ENCODE measurements around the gene KRTAP12-3.

Gene KRTAP12-3

GRCh38 chr21:44702111-44702972, 44.6 kb downstream of the KRTAP12-3 start:
- no peak for DNase-seq (ENCODE audit: low read depth in 2 of 3, low spot score in 2 of 3)

DNA sequence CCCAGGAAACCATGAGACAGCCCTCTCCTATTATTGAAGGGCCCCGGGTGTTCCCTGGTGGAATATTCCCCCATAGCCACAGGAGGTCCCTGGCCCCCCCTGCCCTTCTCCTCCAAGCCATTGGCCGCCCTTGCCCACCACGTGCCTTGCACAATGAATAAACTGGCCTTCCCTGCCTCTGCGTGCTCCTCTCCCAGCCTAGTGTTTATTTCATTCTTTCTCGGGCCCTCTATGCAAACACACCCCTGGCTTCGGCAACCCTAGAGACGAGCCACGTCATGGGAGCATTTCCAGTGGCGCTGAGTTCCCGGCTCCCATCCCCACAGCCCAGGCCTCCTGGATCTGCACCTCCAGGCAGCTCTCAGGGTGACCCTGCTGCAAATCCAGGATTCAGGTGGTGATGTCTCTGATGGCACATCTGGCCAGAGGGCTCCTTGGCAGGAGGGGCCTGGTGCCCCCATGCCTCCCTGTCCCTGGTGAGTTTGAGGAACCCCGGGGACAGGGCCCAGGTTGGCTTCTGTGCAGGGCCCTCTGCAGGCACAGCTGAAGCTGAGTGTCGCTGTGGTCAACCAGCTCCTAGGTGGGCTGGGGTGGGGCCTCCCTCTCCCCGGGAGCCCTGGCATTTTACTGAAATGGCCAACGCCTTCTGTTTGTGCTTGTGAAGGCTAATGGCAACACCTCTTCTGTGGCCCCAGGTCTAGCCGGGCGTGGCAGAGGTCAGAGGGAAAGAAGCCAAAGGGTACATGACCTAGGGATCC, 45.4 kb downstream of the KRTAP12-3 start:
- no peak for DNase-seq (ENCODE audit: low read depth in 2 of 3, low spot score in 2 of 3)

DNA sequence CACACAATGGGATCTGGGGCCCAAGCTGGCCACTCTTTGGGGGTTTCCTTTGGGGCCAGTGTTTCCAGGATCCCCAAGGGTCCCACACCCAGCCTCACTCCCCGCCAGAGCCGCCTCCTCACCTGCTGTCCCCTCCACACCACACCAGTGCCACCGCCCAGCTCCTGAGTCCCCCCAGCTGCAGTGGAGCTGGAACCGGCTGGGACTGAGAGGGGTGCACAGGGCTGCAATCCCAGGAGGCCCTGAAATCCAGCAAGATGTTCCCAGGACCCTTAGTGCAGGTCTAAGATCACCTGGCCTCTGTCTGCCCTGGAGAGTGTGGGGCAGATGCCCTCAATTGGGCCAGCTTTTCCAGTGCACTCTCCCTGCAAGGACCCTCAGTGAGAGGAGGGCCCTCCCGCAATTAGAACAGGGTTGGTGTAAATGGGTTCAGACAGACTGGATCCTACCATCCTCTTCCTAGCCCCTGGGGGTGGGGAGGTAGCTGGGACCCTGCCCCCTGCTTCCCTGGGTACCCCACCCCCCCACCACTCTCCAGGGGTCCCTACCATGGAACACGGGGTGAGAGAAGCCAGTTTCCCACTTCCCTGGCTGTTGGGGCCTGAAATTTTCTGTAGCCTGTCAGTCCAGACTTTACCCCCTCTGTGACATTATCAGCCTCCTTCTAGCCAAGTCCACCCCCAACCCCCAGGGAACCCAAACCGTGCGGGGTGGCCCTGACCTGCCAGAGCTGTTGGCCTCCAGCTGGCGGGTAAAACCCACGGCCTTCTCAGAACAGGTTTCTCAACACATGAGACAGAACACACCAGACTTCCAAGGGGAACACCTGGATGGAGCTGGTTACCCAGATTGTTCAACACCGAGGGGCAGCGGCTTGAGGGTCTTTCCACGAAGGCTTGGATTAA, 46.3 kb downstream of the KRTAP12-3 start:
- DNase-seq (ENCODE audit: low read depth in 2 of 3, low spot score in 2 of 3), result no peak

DNA sequence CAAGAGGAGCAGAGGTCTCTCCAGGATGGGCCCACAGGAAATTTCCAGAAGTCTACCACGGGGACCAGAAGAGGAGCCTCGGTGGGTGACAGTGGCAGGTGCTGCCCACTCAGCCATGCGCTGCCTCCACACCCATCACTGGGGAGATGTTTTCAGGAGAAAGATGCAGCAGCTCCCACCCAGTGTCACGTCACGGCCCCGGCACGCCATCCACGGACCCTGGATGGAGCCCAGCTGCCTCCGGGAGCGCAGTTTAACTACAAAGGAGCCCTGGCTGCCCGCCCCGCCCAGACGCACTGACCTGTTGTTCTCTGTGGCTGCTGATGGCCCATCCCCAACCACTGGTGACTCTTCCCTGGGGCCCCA, 46.9 kb downstream of the KRTAP12-3 start:
- DNase-seq (ENCODE audit: low read depth in 2 of 3, low spot score in 2 of 3), result no peak

- no peak for DNase-seq (ENCODE audit: low read depth in 2 of 3, low spot score in 2 of 3)
Observed at GRCh38 chr21:44706026-44706705, 48.4 kb downstream of the KRTAP12-3 start.

DNA sequence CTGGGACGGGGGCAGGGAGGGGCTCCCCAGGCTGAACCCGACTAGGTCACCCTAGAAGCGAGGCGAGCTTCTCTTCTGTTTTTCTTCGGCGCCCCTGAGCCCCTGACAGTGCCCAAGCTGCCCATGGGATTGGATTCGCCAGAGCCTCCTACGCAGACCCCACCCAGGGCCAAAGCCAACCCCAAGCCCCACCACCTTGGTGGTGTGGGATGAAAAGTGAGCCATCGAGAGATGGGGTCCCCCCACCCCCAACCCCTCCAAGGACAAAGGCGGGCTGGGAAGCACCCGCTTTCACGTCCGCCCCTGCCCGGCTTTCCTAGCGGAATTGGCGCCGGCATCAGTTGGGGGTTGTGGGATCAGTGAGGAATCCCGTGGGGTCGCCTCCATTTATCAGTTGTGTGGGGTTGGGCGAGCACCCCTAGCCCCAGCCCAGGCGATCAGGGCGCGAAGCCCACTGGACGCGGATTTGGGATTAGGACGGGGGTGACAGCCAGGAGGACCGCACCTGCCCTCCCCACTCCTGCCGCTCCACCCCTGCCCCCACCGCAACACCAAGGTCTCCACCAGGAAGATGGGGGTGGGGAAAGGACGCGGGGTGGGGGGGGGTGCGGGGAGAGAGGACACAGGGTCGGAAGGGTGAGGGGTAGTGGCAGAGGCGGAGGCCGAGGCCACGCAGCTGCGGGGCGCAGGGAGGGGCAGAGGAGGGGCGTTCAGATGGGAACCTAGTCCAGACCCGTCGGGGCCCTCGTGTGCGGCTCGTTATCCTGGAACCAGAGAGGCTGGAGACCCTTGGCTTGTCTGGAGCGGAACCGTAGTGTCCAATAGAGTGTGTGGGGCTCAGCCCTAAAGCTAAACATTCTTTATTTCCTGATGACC, 49.2 kb downstream of the KRTAP12-3 start:
- DNase-seq (ENCODE audit: low read depth in 2 of 3, low spot score in 2 of 3), result no peak

Measured in activated CD8-positive, alpha-beta memory T cell treated with anti-CD3 and anti-CD28 coated beads for 48 hours (primary cell).